ENCODE measurements around the gene DAP.
A peak's percentile ranks its signal among the peaks of the same experiment; 100 is the strongest.
"Not testable (repeated sequence)": the region's sequence is repeated elsewhere in the genome, so short reads cannot be mapped to it uniquely, and the experiment has no call there.

DAP gene

DNA sequence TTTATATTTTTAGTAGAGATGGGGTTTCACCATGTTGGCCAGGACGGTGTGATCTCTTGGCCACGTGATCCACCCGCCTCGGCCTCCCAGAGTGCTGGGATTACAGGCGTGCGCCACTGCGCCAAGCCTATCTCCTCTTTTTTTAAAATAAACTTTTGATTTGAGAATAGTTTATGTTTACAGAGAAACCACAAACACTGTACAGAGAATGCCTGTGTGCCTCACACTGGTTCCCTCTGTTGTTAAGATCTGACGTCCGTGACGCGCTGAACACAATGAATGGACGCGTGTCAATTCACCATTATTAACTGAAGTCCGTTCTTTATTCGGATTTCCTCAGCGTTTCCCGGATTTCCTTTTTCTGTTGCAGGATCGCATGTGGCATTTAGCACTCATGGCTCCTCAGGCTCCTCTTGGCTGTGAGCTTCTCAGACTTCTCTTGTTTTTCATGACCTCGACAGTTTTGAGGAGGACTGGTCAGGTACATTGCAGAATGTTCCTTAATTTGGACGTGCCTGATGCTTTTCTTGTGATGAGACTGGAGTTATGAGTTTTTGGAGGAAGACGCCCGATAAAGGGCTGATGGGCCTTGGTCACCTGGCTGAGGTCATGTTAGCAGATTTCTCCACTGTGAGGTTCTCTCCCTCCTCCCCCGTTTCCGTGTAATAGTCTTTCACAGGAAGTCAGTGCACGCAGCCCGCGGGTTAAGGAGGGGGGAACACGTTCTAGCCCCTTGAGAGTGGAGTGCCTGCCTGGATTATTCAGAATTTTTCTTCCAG lies 127.6 kb downstream of the DAP start:
- DNase-seq (ENCODE audit: low read depth) = no peak
- H3K4me3 ChIP-seq (ENCODE audit: low read length) = no peak overlapping the region
- TF ChIP-seq, protein P1, sequence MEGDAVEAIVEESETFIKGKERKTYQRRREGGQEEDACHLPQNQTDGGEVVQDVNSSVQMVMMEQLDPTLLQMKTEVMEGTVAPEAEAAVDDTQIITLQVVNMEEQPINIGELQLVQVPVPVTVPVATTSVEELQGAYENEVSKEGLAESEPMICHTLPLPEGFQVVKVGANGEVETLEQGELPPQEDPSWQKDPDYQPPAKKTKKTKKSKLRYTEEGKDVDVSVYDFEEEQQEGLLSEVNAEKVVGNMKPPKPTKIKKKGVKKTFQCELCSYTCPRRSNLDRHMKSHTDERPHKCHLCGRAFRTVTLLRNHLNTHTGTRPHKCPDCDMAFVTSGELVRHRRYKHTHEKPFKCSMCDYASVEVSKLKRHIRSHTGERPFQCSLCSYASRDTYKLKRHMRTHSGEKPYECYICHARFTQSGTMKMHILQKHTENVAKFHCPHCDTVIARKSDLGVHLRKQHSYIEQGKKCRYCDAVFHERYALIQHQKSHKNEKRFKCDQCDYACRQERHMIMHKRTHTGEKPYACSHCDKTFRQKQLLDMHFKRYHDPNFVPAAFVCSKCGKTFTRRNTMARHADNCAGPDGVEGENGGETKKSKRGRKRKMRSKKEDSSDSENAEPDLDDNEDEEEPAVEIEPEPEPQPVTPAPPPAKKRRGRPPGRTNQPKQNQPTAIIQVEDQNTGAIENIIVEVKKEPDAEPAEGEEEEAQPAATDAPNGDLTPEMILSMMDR (IDR thresholded peaks at IDR 0.05; ENCODE audit: insufficient read depth, low read depth, low read length, missing control alignments) = no peak

DNA sequence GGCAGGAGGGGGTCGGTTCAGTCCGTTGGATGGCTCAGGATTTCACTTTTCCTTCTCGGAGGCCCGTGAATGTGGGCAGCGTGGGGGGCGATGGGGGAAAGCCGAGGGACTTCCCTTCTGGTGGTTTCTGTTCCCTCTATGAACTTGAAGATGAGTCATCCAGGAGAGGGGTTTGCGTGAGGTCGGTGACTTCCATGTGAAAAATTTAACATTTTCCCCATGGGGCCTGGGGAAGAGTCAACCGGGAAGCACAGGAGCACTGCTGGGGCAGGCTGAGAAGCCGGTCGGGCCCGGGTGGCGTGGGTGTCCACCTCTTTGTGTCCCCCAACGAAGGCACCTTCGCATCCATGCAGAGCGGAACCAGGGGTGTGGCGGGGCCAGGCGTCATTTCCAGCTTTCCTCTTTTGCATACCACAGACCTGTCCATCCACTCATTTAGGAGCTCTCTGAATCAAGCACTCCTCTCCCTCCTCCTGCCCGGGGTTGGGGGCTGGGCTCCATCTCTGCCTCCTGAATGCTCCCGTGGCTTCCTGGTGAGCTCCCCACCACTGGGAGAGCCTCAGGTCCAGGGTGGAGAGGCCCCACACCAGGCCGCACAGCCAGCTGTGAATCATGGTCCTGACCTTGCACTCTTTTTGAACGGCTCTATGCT lies 128.8 kb downstream of the DAP start:
- H3K4me3 ChIP-seq (ENCODE audit: low read length) = no peak overlapping the region

DNA sequence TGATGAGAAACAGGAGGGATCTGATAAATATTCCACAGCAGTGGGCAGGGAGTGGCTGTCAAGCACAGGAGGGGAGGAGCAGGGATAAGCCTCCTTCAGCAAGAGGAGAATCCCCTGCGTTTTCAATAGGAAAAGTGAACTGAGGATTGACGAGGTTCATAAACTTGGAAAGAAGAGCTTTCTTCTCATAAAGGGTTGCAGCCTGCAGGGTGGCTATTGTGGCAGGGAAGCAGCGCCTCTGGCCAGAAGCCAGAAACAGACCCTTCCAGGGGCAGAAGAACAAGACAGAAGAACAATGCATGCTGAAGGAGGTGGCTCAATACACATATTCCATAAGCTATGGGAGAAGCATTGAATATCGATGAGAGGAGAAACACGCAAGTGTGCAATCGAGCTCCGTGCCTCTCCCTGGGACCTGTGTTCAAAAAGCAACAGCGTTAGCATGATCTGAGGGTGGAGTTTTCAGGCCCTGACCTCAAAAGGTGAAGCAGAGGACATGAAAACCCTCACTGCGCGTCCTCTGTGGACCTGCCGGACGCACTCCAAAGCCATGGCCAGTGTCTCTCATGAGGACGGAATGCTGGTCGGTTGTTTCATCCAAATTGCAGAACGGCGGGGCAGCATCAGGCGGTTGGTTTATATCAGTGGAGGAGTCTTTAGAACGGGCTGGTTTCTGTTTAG lies 129.6 kb downstream of the DAP start:
- TF ChIP-seq, protein P1 (IDR thresholded peaks at IDR 0.05; ENCODE audit: insufficient read depth, low read depth, low read length, missing control alignments) = no peak
- no peak for DNase-seq (ENCODE audit: low read depth)
- no peak overlapping the region for H3K4me3 ChIP-seq (ENCODE audit: low read length)

More for the DNA sequence above, 128.8 kb downstream of the DAP start:
- DNase-seq (ENCODE audit: low read depth) = peak; percentile 10
- TF ChIP-seq, protein P1 (IDR thresholded peaks at IDR 0.05; ENCODE audit: insufficient read depth, low read depth, low read length, missing control alignments) = no peak

DNA sequence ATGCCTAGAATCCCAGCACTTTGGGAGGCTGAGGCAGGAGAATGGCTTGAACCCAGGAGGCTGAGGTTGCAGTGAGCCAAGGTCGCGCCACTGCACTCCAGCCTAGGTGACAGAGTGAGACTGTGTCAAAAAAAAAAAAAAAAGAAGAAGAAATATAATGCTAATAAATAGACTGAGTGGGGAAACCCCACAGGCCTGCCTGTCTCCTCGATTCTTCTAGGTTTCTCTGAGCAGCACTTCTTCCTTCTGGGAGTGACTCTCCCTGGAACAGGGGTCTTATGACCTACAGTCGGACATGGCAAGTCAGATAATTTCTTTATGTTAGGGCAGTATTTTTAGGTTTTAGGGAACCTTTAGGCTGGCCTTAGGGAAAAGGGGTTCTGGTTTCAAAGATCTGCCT lies 130.3 kb downstream of the DAP start:
- not testable (repeated sequence) for DNase-seq (ENCODE audit: low read depth); H3K4me3 ChIP-seq (ENCODE audit: low read length)

DNA sequence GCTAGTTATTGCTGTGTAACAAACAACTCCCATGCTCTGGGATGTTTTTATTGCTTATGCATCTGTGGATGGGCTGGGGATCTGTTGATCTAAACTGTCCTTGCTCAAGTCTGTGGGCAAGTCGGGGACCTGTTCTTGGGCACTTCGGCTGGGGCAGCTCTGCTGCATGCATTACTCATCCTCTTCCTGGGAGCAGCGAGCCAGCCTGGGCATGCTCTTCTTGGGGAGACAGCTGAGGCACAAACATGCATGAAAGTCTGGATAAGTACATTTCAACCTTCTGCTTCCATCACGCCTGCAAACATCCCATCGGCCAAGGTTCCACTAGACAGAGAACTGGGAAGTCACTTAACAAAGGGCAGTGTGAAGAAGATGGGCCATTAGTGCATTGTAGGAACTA lies 130.9 kb downstream of the DAP start:
- peak; percentile 94 for DNase-seq (ENCODE audit: low read depth)
- TF ChIP-seq, protein P1 (IDR thresholded peaks at IDR 0.05; ENCODE audit: insufficient read depth, low read depth, low read length, missing control alignments) = no peak
- no peak overlapping the region for H3K4me3 ChIP-seq (ENCODE audit: low read length)

DNA sequence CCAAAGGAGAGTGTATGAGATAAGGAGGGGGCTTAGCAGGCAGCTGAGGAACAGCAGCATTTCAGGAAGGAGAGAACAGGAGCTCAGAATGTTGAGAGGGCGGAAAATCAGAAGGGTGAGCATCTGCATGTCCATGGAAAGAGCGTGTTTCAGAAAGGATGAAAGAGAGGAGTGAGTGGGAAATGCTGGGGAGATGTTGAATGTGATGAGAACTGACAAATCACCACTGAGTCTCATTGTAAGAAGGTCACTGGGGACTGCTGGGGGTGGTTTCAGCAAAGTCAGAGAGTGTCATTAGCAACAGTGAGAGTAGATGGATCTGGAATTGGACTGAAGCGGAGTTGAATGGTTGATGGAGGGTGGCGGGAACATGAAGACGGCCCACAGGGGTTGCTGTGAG lies 131.4 kb downstream of the DAP start:
- no peak for DNase-seq (ENCODE audit: low read depth)
- H3K4me3 ChIP-seq (ENCODE audit: low read length) = no peak overlapping the region
- TF ChIP-seq, protein P1 (IDR thresholded peaks at IDR 0.05; ENCODE audit: insufficient read depth, low read depth, low read length, missing control alignments) = no peak
